HEK293T (cell line): Measurements from ENCODE around the gene PATL1.
"Not testable (repeated sequence)": the region's sequence is repeated elsewhere in the genome, so short reads cannot be mapped to it uniquely, and the experiment has no call there.

Experiments used
- CTCF ChIA-PET: fragments of 350-600 bp; formaldehyde crosslinking; extraction: SDS; loops from one replicate; lab custom pipeline; 2021; ENCODE audit warnings: antibody characterized with exemption, inconsistent platforms; lab: Yijun Ruan, JAX
- POLR2A ChIA-PET: fragments of 350-600 bp; formaldehyde crosslinking; extraction: SDS; loops from one replicate; lab custom pipeline; 2020; ENCODE audit warnings: antibody characterized with exemption, inconsistent platforms; lab: Yijun Ruan, JAX
- DNase-seq: peaks from one replicate; pipeline ENCODE4 v3.0.0; 2012; ENCODE audit warnings: mixed read lengths; ENCODE audit errors: extremely low spot score
- ARNT ChIP-seq: fragments of 450-650 bp; IDR thresholded peaks from 2 replicates; pipeline ENCODE4 v1.6.1; 2017; ENCODE audit warnings: mild to moderate bottlenecking
- BHLHE40 ChIP-seq: fragments of 450-650 bp; IDR thresholded peaks from 2 replicates; pipeline ENCODE4 v1.6.1; 2016; ENCODE audit warnings: mild to moderate bottlenecking, moderate library complexity, borderline replicate concordance
- CTBP1 ChIP-seq: fragments of 450-650 bp; IDR thresholded peaks from 2 replicates; pipeline ENCODE4 v1.6.1; 2016; ENCODE audit warnings: borderline replicate concordance
- ELF4 ChIP-seq: fragments of 450-650 bp; IDR thresholded peaks from 2 replicates; pipeline ENCODE4 v1.6.1; 2017; ENCODE audit warnings: antibody characterized with exemption
- FOXA1 ChIP-seq: fragments of 450-650 bp; IDR thresholded peaks from 2 replicates; pipeline ENCODE4 v1.6.1; 2016; ENCODE audit warnings: mild to moderate bottlenecking
- FOXK2 ChIP-seq: fragments of 450-650 bp; IDR thresholded peaks from 2 replicates; pipeline ENCODE4 v1.6.1; 2016; ENCODE audit warnings: mild to moderate bottlenecking
- FOXM1 ChIP-seq: fragments of 450-650 bp; IDR thresholded peaks from 2 replicates; pipeline ENCODE4 v1.6.1; 2017; ENCODE audit warnings: mild to moderate bottlenecking, borderline replicate concordance
- HDGF ChIP-seq: fragments of 450-650 bp; IDR thresholded peaks from 2 replicates; pipeline ENCODE4 v1.6.1; 2017; ENCODE audit warnings: antibody characterized with exemption, borderline replicate concordance
- L3MBTL2 ChIP-seq: fragments of 450-650 bp; conservative IDR thresholded peaks from 2 replicates; pipeline ENCODE4 v1.6.1; 2016; ENCODE audit warnings: mild to moderate bottlenecking
- LEF1 ChIP-seq: fragments of 450-650 bp; IDR thresholded peaks from 2 replicates; pipeline ENCODE4 v1.6.1; 2017; ENCODE audit warnings: mild to moderate bottlenecking, borderline replicate concordance
- NFRKB ChIP-seq: fragments of 450-650 bp; IDR thresholded peaks from 2 replicates; pipeline ENCODE4 v1.6.1; 2016; ENCODE audit warnings: mild to moderate bottlenecking, moderate library complexity
- PKNOX1 ChIP-seq: fragments of 450-650 bp; IDR thresholded peaks from 2 replicates; pipeline ENCODE4 v1.6.1; 2016
- SP1 ChIP-seq: fragments of 450-650 bp; IDR thresholded peaks from 2 replicates; pipeline ENCODE4 v1.6.1; 2017
- SUZ12 ChIP-seq: fragments of 450-650 bp; IDR thresholded peaks from 2 replicates; pipeline ENCODE4 v1.6.1; 2016; ENCODE audit warnings: mild to moderate bottlenecking
- TARDBP ChIP-seq: fragments of 450-650 bp; IDR thresholded peaks from 2 replicates; pipeline ENCODE4 v1.6.1; 2016
- ZNF384 ChIP-seq: fragments of 450-650 bp; IDR thresholded peaks from 2 replicates; pipeline ENCODE4 v1.6.1; 2016

The PATL1 gene

GRCh38 chr11:59691156-59691555 is 22.3 kb upstream of the PATL1 start:
- no peak for DNase-seq
- TF ChIP-seq HDGF = no peak
- TF ChIP-seq NFRKB = no peak
- TF ChIP-seq LEF1 = no peak
- TF ChIP-seq SP1 = no peak
- TF ChIP-seq BHLHE40 = no peak
- no peak for TF ChIP-seq ELF4
- no peak for TF ChIP-seq FOXK2
- no peak for TF ChIP-seq FOXM1
- TF ChIP-seq PKNOX1 = no peak
- TF ChIP-seq ZNF384 = no peak
- TF ChIP-seq TARDBP = no peak
- no peak for TF ChIP-seq FOXA1
- TF ChIP-seq ARNT = no peak
- TF ChIP-seq SUZ12 = no peak
- TF ChIP-seq CTBP1 = no peak
- TF ChIP-seq L3MBTL2 = no peak
- ChIA-PET CTCF (interaction anchor here (1.1 kb wide), 1 partner anchor 9 kb away, joined by 3 read pairs; no protein-coding TSS in a partner anchor), POLR2A (no interaction called here)

- CTCF ChIA-PET = no interaction called here
- POLR2A ChIA-PET = interaction anchor here (1.7 kb wide), 1 partner anchor 20 kb away, joined by 5 read pairs; the partner anchor contains the start of gene PATL1
- DNase-seq = no peak
These were observed 20.2 kb upstream of the PATL1 start for GRCh38 chr11:59689015-59689414.

GRCh38 chr11:59681260-59681725 is 12.5 kb upstream of the PATL1 start:
- DNase-seq, CTCF ChIA-PET, POLR2A ChIA-PET: not testable (repeated sequence)

More at GRCh38 chr11:59689015-59689414, 20.2 kb upstream of the PATL1 start:
- no peak for TF ChIP-seq FOXK2
- TF ChIP-seq CTBP1 = no peak
- TF ChIP-seq SUZ12 = no peak
- TF ChIP-seq ARNT = no peak
- TF ChIP-seq FOXA1 = no peak
- no peak for TF ChIP-seq TARDBP
- no peak for TF ChIP-seq L3MBTL2
- TF ChIP-seq ZNF384 = no peak
- TF ChIP-seq LEF1 = no peak

- peak; percentile 71 for DNase-seq
- ChIA-PET POLR2A (interaction anchor here (2.0 kb wide), 1 partner anchor 11 kb away, joined by 8 read pairs; the partner anchor contains the start of gene PATL1), CTCF (interaction anchor here (0.6 to 1.2 kb wide), 4 partner anchors 9 to 515 kb away, joined by 3 to 4 read pairs (median 3); no protein-coding TSS in a partner anchor)
- TF ChIP-seq ELF4 (no peak), ZNF384 (no peak), PKNOX1 (no peak), ARNT (no peak), SP1 (no peak), LEF1 (no peak), HDGF (no peak), BHLHE40 (no peak), FOXM1 (no peak), FOXA1 (no peak), CTBP1 (no peak), FOXK2 (no peak), SUZ12 (no peak), TARDBP (no peak)
These were observed 11.7 kb upstream of the PATL1 start for GRCh38 chr11:59680287-59681154.

GRCh38 chr11:59679347-59679746 is 10.5 kb upstream of the PATL1 start:
- no peak for DNase-seq
- ChIA-PET POLR2A (interaction anchor here (2.0 kb wide), 1 partner anchor 10 kb away, joined by 8 read pairs; the partner anchor contains the start of gene PATL1), CTCF (no interaction called here)
- TF ChIP-seq ELF4 (no peak), PKNOX1 (no peak), ARNT (no peak), LEF1 (no peak), BHLHE40 (no peak), FOXK2 (no peak), HDGF (no peak), FOXM1 (no peak), CTBP1 (no peak), ZNF384 (no peak)

GRCh38 chr11:59678813-59679165 is 10.0 kb upstream of the PATL1 start:
- ChIA-PET CTCF (no interaction called here), POLR2A (interaction anchor here (1.9 to 2.0 kb wide), 2 partner anchors 9 to 10 kb away, joined by 7 to 8 read pairs; partner anchors contain the start of gene PATL1)
- TF ChIP-seq HDGF = no peak
- no peak for TF ChIP-seq ARNT
- no peak for TF ChIP-seq SUZ12
- no peak for TF ChIP-seq FOXM1
- no peak for TF ChIP-seq SP1
- TF ChIP-seq FOXA1 = no peak
- no peak for TF ChIP-seq NFRKB
- TF ChIP-seq L3MBTL2 = no peak
- TF ChIP-seq BHLHE40 = no peak
- no peak for TF ChIP-seq ELF4
- no peak for TF ChIP-seq ZNF384
- no peak for TF ChIP-seq PKNOX1
- TF ChIP-seq TARDBP = no peak
- TF ChIP-seq FOXK2 = no peak
- TF ChIP-seq LEF1 = no peak
- TF ChIP-seq CTBP1 = no peak
- no peak for DNase-seq
